ENCODE data around the gene FHOD1.

DNA sequence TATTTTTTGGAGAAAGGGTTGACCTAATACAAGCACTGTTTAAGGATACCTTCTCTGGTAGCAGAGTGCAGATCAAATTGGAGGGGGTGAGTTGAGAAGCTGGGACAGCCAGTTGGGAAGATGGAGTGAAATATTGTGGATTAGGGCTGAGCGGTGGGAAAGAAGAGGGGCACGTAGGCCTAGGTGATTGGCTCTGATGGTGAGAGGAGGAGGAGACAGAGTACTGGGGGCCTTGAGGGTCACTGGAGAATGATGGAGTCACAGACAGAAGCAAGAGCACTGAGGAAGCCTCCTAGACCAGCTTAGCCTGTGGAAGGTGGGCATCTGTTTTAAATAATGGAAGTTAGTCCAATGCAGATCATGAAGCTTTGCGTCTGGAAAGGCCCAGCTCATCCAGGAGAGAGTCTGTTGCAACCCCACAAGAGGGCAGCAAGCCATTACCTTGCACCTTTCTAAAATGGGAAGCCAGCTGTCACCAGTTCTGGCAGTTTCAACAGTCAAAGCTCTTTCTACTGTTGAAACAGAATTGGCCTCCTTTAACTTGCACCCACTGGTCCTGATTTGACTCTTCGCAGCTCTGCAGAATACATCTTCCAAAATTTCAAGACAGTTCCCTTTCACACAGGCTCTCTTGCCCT is 13.3 kb upstream of the FHOD1 start:
- TF ChIP-seq, protein P1, sequence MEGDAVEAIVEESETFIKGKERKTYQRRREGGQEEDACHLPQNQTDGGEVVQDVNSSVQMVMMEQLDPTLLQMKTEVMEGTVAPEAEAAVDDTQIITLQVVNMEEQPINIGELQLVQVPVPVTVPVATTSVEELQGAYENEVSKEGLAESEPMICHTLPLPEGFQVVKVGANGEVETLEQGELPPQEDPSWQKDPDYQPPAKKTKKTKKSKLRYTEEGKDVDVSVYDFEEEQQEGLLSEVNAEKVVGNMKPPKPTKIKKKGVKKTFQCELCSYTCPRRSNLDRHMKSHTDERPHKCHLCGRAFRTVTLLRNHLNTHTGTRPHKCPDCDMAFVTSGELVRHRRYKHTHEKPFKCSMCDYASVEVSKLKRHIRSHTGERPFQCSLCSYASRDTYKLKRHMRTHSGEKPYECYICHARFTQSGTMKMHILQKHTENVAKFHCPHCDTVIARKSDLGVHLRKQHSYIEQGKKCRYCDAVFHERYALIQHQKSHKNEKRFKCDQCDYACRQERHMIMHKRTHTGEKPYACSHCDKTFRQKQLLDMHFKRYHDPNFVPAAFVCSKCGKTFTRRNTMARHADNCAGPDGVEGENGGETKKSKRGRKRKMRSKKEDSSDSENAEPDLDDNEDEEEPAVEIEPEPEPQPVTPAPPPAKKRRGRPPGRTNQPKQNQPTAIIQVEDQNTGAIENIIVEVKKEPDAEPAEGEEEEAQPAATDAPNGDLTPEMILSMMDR (conservative IDR thresholded peaks at IDR 0.05): peak; percentile 61
- TF ChIP-seq EZH2 (IDR thresholded peaks at IDR 0.05; ENCODE audit: low read depth): no peak

All from PC-9 (cell line).